B cell (primary cell): Measurements from ENCODE around the gene PHB1. TPM values are rescaled to one million over a fixed set of nuclear protein-coding genes. Genes with fewer than 3 reads are reported as not detected.

ENCODE experiments used
- ATAC-seq: fragments of 200-7000 bp; cut with Tn5 transposase; one replicate; pipeline ENCODE4 v1.10.0; 2021; ENCODE audit warnings: low read depth, mild to moderate bottlenecking, moderate number of reproducible peaks, moderate library complexity
- CTCF ChIA-PET: fragments of 350-600 bp; sonication (Branson Sonifier 250); formaldehyde crosslinking; loops from one replicate; lab custom pipeline; 2021; ENCODE audit warnings: antibody characterized with exemption, inconsistent platforms; lab: Charles Lee
- POLR2A ChIA-PET: fragments of 350-600 bp; sonication (Branson Sonifier 250); formaldehyde crosslinking; loops from one replicate; lab custom pipeline; 2021; ENCODE audit warnings: antibody characterized with exemption; lab: Charles Lee
- DNase-seq: peaks from one replicate; pipeline ENCODE4 v3.0.0; 2013
- H2AFZ ChIP-seq: 2 replicates; pipeline ENCODE4 v1.6.1; 2012; ENCODE audit warnings: mild to moderate bottlenecking, low read depth, low read length; ENCODE audit not compliant: insufficient read depth, poor library complexity, severe bottlenecking
- H3K27ac ChIP-seq, 2 donors: 1 replicate in 1 of 2; 2 replicates in 1 of 2; pipeline ENCODE4 v1.5.1; 2012 to 2013; ENCODE audit warnings: low read length in 2 of 2, mild to moderate bottlenecking in 2 of 2, moderate library complexity in 1 of 2
- H3K27me3 ChIP-seq, 4 experiments: fragments of 200-600 bp in 1 of 4; sonication (generic) in 1 of 4; replicated peaks in 1 of 4; 1 replicate in 2 of 4; 2 replicates in 2 of 4; pipeline versions ENCODE4 v1.6.1 to v1.7.0; 2013 to 2016; ENCODE audit warnings: low read length in 3 of 4, mild to moderate bottlenecking in 2 of 4, mixed read lengths in 1 of 4, moderate library complexity in 1 of 4; ENCODE audit not compliant: insufficient read depth in 4 of 4, control insufficient read depth in 3 of 4; ENCODE audit errors: control extremely low read depth in 1 of 4
- H3K36me3 ChIP-seq, 2 experiments: replicated peaks in 1 of 2; 1 replicate in 1 of 2; 2 replicates in 1 of 2; pipeline versions ENCODE4 v1.6.1 to v1.7.1; 2013; ENCODE audit warnings: low read length in 1 of 2; ENCODE audit not compliant: insufficient read depth in 2 of 2, control insufficient read depth in 1 of 2; ENCODE audit errors: control extremely low read depth in 1 of 2, extremely low read depth in 1 of 2
- H3K4me1 ChIP-seq, 2 donors: fragments of 200-600 bp in 1 of 2; sonication (generic) in 1 of 2; 1 replicate in 1 of 2; 2 replicates in 1 of 2; pipeline versions ENCODE4 v1.5.1 to v1.6.1; 2013 to 2017; ENCODE audit warnings: low read length in 2 of 2; ENCODE audit not compliant: control insufficient read depth in 2 of 2, insufficient read depth in 2 of 2
- H3K4me2 ChIP-seq: replicated peaks from 2 replicates; pipeline ENCODE3; 2012; ENCODE audit warnings: mild to moderate bottlenecking, low read depth, low read length; ENCODE audit not compliant: poor library complexity, severe bottlenecking
- H3K4me3 ChIP-seq, 5 experiments: fragments of 200-600 bp in 1 of 5; sonication (generic) in 1 of 5; 1 replicate in 3 of 5; 2 replicates in 2 of 5; pipeline versions ENCODE4 v1.5.1 to v1.7.0; 2011 to 2016; ENCODE audit warnings: low read length in 4 of 5, mild to moderate bottlenecking in 4 of 5, low read depth in 2 of 5, control low read depth in 1 of 5, moderate library complexity in 1 of 5; ENCODE audit not compliant: insufficient read depth in 1 of 5; ENCODE audit errors: control extremely low read depth in 1 of 5, extremely low read depth in 1 of 5
- H3K79me2 ChIP-seq: fragments of 200-600 bp; sonication (generic); one replicate; pipeline ENCODE4 v1.6.0; 2016; ENCODE audit warnings: low read length; ENCODE audit not compliant: control insufficient read depth, insufficient read depth
- H3K9ac ChIP-seq: fragments of 200-600 bp; sonication (generic); 2 replicates; pipeline ENCODE4 v1.6.1; 2017; ENCODE audit warnings: mild to moderate bottlenecking, low read length, moderate library complexity
- H3K9me3 ChIP-seq, 3 donors: one replicate each; pipeline versions ENCODE4 v1.6.1 to v1.7.1; 2013; ENCODE audit warnings: low read length in 2 of 3; ENCODE audit not compliant: control insufficient read depth in 2 of 3, insufficient read depth in 1 of 3; ENCODE audit errors: control extremely low read depth in 1 of 3
- H4K20me1 ChIP-seq: 2 replicates; pipeline ENCODE4 v1.6.0; 2012; ENCODE audit warnings: mild to moderate bottlenecking, low read length; ENCODE audit not compliant: insufficient read depth, control insufficient read depth, poor library complexity, severe bottlenecking
- H3K27ac Mint-ChIP-seq: one replicate; pipeline ENCODE4 v1.8.0; 2021; ENCODE audit warnings: mixed read lengths
- H3K27me3 Mint-ChIP-seq: one replicate; pipeline ENCODE4 v1.8.0; 2021; ENCODE audit warnings: mixed read lengths
- H3K4me1 Mint-ChIP-seq: one replicate; pipeline ENCODE4 v1.8.0; 2021; ENCODE audit warnings: mixed read lengths
- H3K4me3 Mint-ChIP-seq: one replicate; pipeline ENCODE4 v1.8.0; 2021; ENCODE audit warnings: mixed read lengths
- H3K9me3 Mint-ChIP-seq: one replicate; pipeline ENCODE4 v1.8.0; 2022; ENCODE audit warnings: mixed read lengths; ENCODE audit not compliant: insufficient read depth
- CTCF ChIP-seq: fragments of 200-600 bp; IDR thresholded peaks from one replicate; pipeline ENCODE4 v1.8.0; 2022; ENCODE audit warnings: antibody characterized with exemption, mild to moderate bottlenecking
- EZH2 ChIP-seq: IDR thresholded peaks from 2 replicates; pipeline ENCODE4 v1.6.1; 2012; ENCODE audit warnings: borderline replicate concordance, low read depth, mild to moderate bottlenecking, moderate library complexity, low read length; ENCODE audit not compliant: insufficient read depth, poor library complexity, severe bottlenecking
- WGBS: methylation state at CpG from one replicate; pipeline ENCODE4 v1.1.5; 2013; ENCODE audit warnings: missing lambda C conversion rate; ENCODE audit not compliant: insufficient coverage; 5-methylcytosine and 5-hydroxymethylcytosine counted together
- intact Hi-C: fragments of 100-400 bp; cut with micrococcal nuclease; formaldehyde crosslinking; loops from one replicate; pipeline ENCODE4 v1.10.0; 2022
- polyA plus RNA-seq: library from polyadenylated mRNA; depleted of rRNA; stranded (reverse); fragments of >200 nt; gene quantifications from 2 replicates; pipeline ENCODE4 v1.2.3, GENCODE V29; 2012
- total RNA-seq, 2 donors: library from RNA; stranded (reverse); fragments of 120-200 nt in 1 of 2; gene quantifications; 1 replicate in 1 of 2; 2 replicates in 1 of 2; pipeline versions ENCODE4 v1.2.3 to v1.2.4, GENCODE V29; 2013 to 2022

Gene PHB1
- total and polyA plus RNA-seq, 2 donors (not counting 1 experiment from before 2014, with no cell fraction given) = 45.5 to 72.3 TPM

- H3K4me3 ChIP-seq = peak overlapping the region in 4 of 5 experiments; percentile 19 to 56 (median 33)
- H3K36me3 ChIP-seq = no peaks in the 10 kb centered on the region
- intact Hi-C loops = loop anchor here (2.0 kb wide), 1 partner anchor 15 kb away; no protein-coding TSS in a partner anchor
- TF ChIP-seq EZH2 (no peak), CTCF (no peak)
- H3K27me3 Mint-ChIP-seq = no peaks in the 10 kb centered on the region
- H3K9me3 Mint-ChIP-seq = no peaks in the 10 kb centered on the region
- peaks cover 0 to 5% (median 0%) of the 10 kb centered on the region in 3 donors for H3K9me3 ChIP-seq
- peak overlapping the region; percentile 84 to 92 for H3K27ac ChIP-seq
- H3K27ac Mint-ChIP-seq = peak overlapping the region; percentile 99
- H4K20me1 ChIP-seq = no peaks in the 10 kb centered on the region
- peaks cover 9% of the 10 kb centered on the region for H3K79me2 ChIP-seq
- ChIA-PET CTCF (interaction anchor here (0.7 to 16.1 kb wide), 15 partner anchors 13 to 168 kb away, joined by 3 to 368 read pairs (median 5); partner anchors contain the start of gene ZNF652), POLR2A (interaction anchor here (0.7 to 1.3 kb wide), 3 partner anchors 12 to 31 kb away, joined by 3 to 4 read pairs (median 3); no protein-coding TSS in a partner anchor)
- peak overlapping the region; percentile 50 for H2AFZ ChIP-seq
- DNase-seq = peak; percentile 75
- WGBS = 0% methylated on average over 2 of the region's 6 CpGs
- ATAC-seq = peak; percentile 61
- peak overlapping the region; percentile 40 for H3K9ac ChIP-seq
- H3K27me3 ChIP-seq = no peaks in the 10 kb centered on the region
- H3K4me3 Mint-ChIP-seq = peak overlapping the region; percentile 86
- H3K4me1 Mint-ChIP-seq = peaks cover 55% of the 10 kb centered on the region
- peak overlapping the region; percentile 74 for H3K4me2 ChIP-seq
- peaks cover 53 to 60% of the 10 kb centered on the region in 2 donors for H3K4me1 ChIP-seq
These were observed 26.4 kb downstream of the PHB1 start for GRCh38 chr17:49388290-49388640.
